ENCODE results near the gene OR5AL1.
"Not testable (repeated sequence)": the region's sequence is repeated elsewhere in the genome, so short reads cannot be mapped to it uniquely, and the experiment has no call there.

The OR5AL1 gene

DNA sequence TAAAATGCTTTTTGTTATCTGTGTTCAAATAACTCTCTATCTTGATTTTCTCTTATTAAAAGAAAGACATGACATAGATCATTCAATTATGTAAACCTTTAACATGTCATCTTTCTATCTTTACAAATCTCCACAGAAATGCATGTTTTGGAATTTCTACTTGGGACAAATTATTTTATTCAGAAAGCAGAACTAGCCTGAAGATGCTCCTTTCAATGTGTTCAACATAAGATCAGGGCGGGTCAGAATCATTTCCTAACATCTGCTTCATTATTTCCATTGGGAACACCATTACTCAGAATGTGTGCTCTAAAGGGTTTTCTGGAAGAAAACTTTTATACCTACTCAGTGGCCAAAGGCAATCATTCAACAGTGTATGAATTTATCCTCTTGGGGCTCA is at the start of gene OR5AL1:
Gene OR5AL1 (plus strand): TSS at position 301 of the 400 bp plus-strand sequence.
- Histone ChIP-seq H3K27ac (ENCODE audit: low read depth, low read length) (no peak within 1 kb of the TSS), H3K36me3 (ENCODE audit: insufficient read depth, low read length) (no peaks in the 10 kb centered on the region), H3K9ac (ENCODE audit: low read length) (no peak within 1 kb of the TSS), H3K4me1 (ENCODE audit: insufficient read depth, low read length) (no peaks in the 10 kb centered on the region), H3K4me3 (ENCODE audit: low read depth in 1 of 2, low read length in 2 of 2) (no peak within 1 kb of the TSS), H3K9me3 (ENCODE audit: low read length) (no peaks in the 10 kb centered on the region), H3K27me3 (ENCODE audit: control insufficient read depth in 1 of 2, insufficient read depth in 2 of 2, low read length in 2 of 2) (no peaks in the 10 kb centered on the region)

DNA sequence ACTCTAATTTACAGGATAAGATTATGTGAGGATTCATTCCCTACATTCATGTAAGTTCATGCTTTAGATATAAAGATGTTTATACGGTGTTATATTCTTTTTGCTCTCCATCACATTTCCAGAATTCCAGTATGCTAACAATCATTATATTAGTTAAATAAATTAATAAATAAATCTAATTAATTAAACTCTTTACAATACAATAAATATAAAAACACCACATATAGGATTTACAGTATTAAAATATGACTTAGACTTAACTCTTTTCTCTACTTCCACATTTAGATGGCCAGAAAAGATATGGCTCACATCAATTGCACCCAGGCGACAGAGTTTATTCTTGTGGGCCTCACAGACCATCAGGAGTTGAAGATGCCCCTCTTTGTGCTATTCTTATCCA is 37.2 kb upstream of the OR5AL1 start, which contains the start of gene OR8U1:
Gene OR8U1 (plus strand): TSS at position 301 of the 400 bp plus-strand sequence. CDS start 0 bp downstream, at position 301.
- Histone ChIP-seq H3K9ac (ENCODE audit: low read length) (no peak within 1 kb of the TSS), H3K4me3 (ENCODE audit: low read depth in 1 of 2, low read length in 2 of 2) (no peak within 1 kb of the TSS), H3K4me1 (ENCODE audit: insufficient read depth, low read length) (no peaks in the 10 kb centered on the region), H3K9me3 (ENCODE audit: low read length) (no peaks in the 10 kb centered on the region), H3K27ac (ENCODE audit: low read depth, low read length) (no peak within 1 kb of the TSS), H3K36me3 (ENCODE audit: insufficient read depth, low read length) (no peaks in the 10 kb centered on the region), H3K27me3 (ENCODE audit: control insufficient read depth in 1 of 2, insufficient read depth in 2 of 2, low read length in 2 of 2) (no peaks in the 10 kb centered on the region)

DNA sequence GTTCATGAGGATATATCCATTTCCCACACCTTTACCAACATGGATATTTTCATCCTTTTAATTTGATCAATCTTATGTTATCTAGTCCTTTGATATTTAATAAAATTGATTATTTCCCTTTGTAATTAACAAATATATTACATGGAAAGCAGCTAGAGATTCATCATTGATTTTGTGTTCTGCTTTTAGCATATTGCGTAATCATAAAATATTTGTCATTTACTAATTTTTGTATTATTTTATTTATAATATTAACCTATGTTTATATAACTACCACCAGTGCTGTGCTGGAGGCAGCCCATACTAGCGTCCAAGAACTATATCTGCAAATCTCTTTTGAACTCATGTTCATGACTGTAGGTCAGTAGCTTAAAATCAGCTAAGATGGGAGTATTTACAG is 32.4 kb upstream of the OR5AL1 start:
- H3K9ac ChIP-seq (ENCODE audit: low read length): no peak overlapping the region
- no peak overlapping the region for H3K27ac ChIP-seq (ENCODE audit: low read depth, low read length)
- H3K27me3 ChIP-seq (ENCODE audit: control insufficient read depth in 1 of 2, insufficient read depth in 2 of 2, low read length in 2 of 2): no peaks in the 10 kb centered on the region
- H3K9me3 ChIP-seq (ENCODE audit: low read length): no peaks in the 10 kb centered on the region
- no peaks in the 10 kb centered on the region for H3K36me3 ChIP-seq (ENCODE audit: insufficient read depth, low read length)
- H3K4me3 ChIP-seq (ENCODE audit: low read depth in 1 of 2, low read length in 2 of 2): no peak overlapping the region
- H3K4me1 ChIP-seq (ENCODE audit: insufficient read depth, low read length): no peaks in the 10 kb centered on the region

DNA sequence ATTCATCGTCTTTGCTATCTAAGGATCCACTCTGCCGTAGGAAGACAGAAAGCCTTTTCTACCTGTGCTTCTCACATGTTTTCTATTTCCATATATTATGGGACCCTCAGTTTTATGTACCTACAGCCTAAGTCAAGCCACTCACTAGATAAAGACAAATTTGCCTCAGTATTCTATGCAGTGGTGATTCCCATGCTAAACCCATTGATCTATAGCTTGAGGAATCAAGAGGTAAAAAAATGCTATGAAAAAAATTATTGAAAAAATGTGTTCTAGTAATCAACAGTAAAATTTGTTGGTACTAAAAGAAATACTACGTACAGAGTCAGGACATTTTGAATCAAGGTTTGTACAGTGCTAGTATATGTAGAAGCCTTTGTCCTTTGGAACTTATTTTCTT is 18.1 kb upstream of the OR5AL1 start:
- Histone ChIP-seq H3K27ac (ENCODE audit: low read depth, low read length) (no peak overlapping the region), H3K4me1 (ENCODE audit: insufficient read depth, low read length) (no peaks in the 10 kb centered on the region), H3K27me3 (ENCODE audit: control insufficient read depth in 1 of 2, insufficient read depth in 2 of 2, low read length in 2 of 2) (no peaks in the 10 kb centered on the region), H3K9me3 (ENCODE audit: low read length) (no peaks in the 10 kb centered on the region), H3K9ac (ENCODE audit: low read length) (no peak overlapping the region), H3K4me3 (ENCODE audit: low read depth in 1 of 2, low read length in 2 of 2) (no peak overlapping the region), H3K36me3 (ENCODE audit: insufficient read depth, low read length) (no peaks in the 10 kb centered on the region)

DNA sequence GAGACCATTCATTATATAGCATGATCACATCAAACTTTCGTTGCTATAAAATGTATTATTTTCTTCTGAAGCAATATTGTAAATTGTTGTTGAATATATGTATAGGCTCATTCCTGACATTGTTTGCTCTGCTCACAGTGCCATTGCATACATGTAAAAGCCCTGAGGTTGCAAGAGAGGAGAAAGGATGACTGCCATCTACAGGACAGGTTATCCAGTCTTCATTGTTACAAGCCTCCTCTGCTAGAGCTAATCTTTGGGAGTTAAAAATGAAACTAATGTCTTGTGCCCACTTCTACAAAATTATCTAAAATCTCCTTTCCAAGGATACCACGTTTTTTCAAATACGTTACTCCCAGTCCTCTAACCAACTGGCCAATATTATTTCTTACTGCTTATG is 16.4 kb upstream of the OR5AL1 start:
- no peak overlapping the region for H3K4me3 ChIP-seq (ENCODE audit: low read depth in 1 of 2, low read length in 2 of 2)
- no peak overlapping the region for H3K9ac ChIP-seq (ENCODE audit: low read length)
- H3K27me3 ChIP-seq (ENCODE audit: control insufficient read depth in 1 of 2, insufficient read depth in 2 of 2, low read length in 2 of 2): no peaks in the 10 kb centered on the region
- no peaks in the 10 kb centered on the region for H3K9me3 ChIP-seq (ENCODE audit: low read length)
- no peaks in the 10 kb centered on the region for H3K36me3 ChIP-seq (ENCODE audit: insufficient read depth, low read length)
- H3K4me1 ChIP-seq (ENCODE audit: insufficient read depth, low read length): no peaks in the 10 kb centered on the region
- H3K27ac ChIP-seq (ENCODE audit: low read depth, low read length): no peak overlapping the region

DNA sequence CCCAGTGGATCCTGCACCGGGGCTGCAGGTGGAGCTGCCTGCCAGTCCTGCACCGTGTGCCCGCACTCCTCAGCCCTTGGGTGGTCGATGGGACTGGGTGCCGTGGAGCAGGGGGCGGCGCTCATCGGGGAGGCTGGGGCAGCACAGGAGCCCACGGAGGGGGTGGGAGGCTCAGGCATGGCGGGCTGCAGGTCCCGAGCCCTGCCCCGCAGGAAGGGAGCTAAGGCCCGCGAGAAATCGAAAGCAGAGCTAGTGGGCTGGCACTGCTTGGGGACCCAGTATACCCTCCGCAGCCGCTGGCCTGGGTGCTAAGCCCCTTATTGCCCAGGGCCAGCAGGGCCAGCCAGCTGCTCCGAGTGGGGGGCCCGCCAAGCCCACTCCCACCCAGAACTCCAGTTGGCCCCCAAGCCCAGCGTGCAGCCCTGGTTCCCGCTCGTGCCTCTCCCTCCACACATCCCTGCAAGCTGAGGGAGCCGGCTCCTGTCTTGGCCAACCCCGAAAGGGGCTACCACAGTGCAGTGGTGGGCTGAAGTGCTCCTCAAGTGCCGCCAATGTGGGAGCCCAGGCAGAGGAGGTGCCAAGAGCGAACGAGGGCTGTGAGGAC is 10.5 kb upstream of the OR5AL1 start:
- not testable (repeated sequence) for H3K27ac ChIP-seq (ENCODE audit: low read depth, low read length); H3K36me3 ChIP-seq (ENCODE audit: insufficient read depth, low read length); H3K4me3 ChIP-seq (ENCODE audit: low read depth in 1 of 2, low read length in 2 of 2); H3K27me3 ChIP-seq (ENCODE audit: control insufficient read depth in 1 of 2, insufficient read depth in 2 of 2, low read length in 2 of 2); H3K9me3 ChIP-seq (ENCODE audit: low read length); H3K4me1 ChIP-seq (ENCODE audit: insufficient read depth, low read length); H3K9ac ChIP-seq (ENCODE audit: low read length)

DNA sequence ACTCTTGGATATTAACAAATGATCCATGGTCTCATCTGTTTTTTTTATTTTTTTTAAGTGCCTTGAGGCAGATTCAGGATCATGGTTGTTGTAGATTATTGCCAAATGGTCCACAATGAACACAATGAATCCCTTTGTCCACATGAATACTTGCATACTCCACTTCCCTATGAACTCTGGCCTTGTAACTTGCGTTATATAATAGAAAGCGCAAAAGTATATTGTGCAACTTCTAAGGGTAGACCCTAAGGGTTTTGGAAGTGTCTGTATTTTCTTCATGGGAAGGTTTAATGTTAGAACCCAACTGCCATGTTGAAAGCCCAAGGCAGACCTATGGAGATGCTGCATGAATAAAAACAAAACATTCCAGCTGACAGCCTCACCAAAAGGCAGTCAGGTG is 8.1 kb upstream of the OR5AL1 start:
- H3K9ac ChIP-seq (ENCODE audit: low read length): no peak overlapping the region
- no peak overlapping the region for H3K4me3 ChIP-seq (ENCODE audit: low read depth in 1 of 2, low read length in 2 of 2)
- no peaks in the 10 kb centered on the region for H3K27me3 ChIP-seq (ENCODE audit: control insufficient read depth in 1 of 2, insufficient read depth in 2 of 2, low read length in 2 of 2)
- no peaks in the 10 kb centered on the region for H3K9me3 ChIP-seq (ENCODE audit: low read length)
- H3K27ac ChIP-seq (ENCODE audit: low read depth, low read length): no peak overlapping the region
- no peaks in the 10 kb centered on the region for H3K36me3 ChIP-seq (ENCODE audit: insufficient read depth, low read length)
- H3K4me1 ChIP-seq (ENCODE audit: insufficient read depth, low read length): no peaks in the 10 kb centered on the region

DNA sequence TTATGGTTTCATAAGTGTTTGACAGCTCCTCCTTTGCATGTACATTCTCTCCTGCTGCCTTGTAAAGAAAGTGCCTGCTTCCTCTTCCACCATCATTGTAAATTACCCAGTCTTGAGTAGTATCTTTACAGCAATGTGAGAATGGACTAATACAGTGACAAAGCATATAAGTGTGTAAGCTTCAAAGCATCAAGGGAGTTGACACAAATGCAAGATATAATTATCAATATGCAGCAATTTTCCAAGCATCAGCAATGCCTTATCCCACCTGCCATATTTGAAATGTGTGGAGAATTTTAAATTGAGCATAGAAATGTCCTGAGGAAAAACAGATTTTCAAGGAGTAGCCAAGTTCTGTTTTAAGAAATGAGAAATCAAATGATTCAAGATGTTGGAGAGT is 1.7 kb upstream of the OR5AL1 start:
- Histone ChIP-seq H3K9me3 (ENCODE audit: low read length) (no peaks in the 10 kb centered on the region), H3K27me3 (ENCODE audit: control insufficient read depth in 1 of 2, insufficient read depth in 2 of 2, low read length in 2 of 2) (no peaks in the 10 kb centered on the region), H3K27ac (ENCODE audit: low read depth, low read length) (no peak overlapping the region)

DNA sequence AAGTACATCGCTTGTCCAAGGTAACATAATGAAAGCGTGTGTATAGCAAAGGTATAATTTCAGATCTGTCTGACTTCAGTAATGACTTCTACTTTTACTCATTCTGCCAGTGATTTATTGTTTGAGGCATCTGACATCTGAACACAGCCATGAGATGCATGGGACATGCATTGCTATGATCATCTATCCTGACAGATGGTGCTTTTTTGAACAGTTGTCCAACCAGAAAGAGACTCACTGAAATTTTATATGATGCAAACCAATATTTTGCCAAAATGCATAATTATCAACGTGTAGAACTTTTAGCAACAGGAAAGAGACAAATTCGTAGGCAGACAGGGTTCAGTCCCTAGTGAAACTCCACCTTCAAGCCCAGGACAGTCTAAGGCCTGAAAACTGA is 41.0 kb downstream of the OR5AL1 start:
- Histone ChIP-seq H3K27me3 (ENCODE audit: control insufficient read depth in 1 of 2, insufficient read depth in 2 of 2, low read length in 2 of 2) (no peaks in the 10 kb centered on the region), H3K9me3 (ENCODE audit: low read length) (no peaks in the 10 kb centered on the region), H3K27ac (ENCODE audit: low read depth, low read length) (no peak overlapping the region), H3K36me3 (ENCODE audit: insufficient read depth, low read length) (no peaks in the 10 kb centered on the region), H3K4me1 (ENCODE audit: insufficient read depth, low read length) (no peaks in the 10 kb centered on the region), H3K4me3 (ENCODE audit: low read depth in 1 of 2, low read length in 2 of 2) (no peak overlapping the region), H3K9ac (ENCODE audit: low read length) (no peak overlapping the region)

More for the DNA sequence above, 1.7 kb upstream of the OR5AL1 start:
- Histone ChIP-seq H3K36me3 (ENCODE audit: insufficient read depth, low read length) (no peaks in the 10 kb centered on the region), H3K9ac (ENCODE audit: low read length) (no peak overlapping the region), H3K4me1 (ENCODE audit: insufficient read depth, low read length) (no peaks in the 10 kb centered on the region), H3K4me3 (ENCODE audit: low read depth in 1 of 2, low read length in 2 of 2) (no peak overlapping the region)

DNA sequence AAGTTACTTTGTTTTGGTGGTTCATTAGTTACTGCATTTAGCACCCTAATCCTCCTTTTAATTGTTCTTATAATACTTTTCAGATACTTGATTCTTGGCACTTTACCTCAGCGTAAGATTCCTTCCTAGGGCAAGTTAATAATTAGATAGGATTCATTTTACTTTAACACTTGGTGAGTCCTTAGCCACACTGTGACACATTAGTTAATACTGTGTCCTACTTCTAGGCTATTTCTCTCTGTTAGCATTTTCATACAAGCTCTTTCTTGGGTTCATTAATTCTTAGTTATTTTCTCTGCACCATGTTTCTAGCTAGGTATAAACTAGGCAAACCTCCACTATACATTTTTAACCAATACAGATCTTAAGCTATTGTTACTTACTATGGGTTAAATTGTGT is 44.6 kb downstream of the OR5AL1 start:
- Histone ChIP-seq H3K9me3 (ENCODE audit: low read length) (no peaks in the 10 kb centered on the region), H3K36me3 (ENCODE audit: insufficient read depth, low read length) (no peaks in the 10 kb centered on the region), H3K4me1 (ENCODE audit: insufficient read depth, low read length) (no peaks in the 10 kb centered on the region), H3K9ac (ENCODE audit: low read length) (no peak overlapping the region), H3K4me3 (ENCODE audit: low read depth in 1 of 2, low read length in 2 of 2) (no peak overlapping the region), H3K27ac (ENCODE audit: low read depth, low read length) (no peak overlapping the region), H3K27me3 (ENCODE audit: control insufficient read depth in 1 of 2, insufficient read depth in 2 of 2, low read length in 2 of 2) (no peaks in the 10 kb centered on the region)
